Measurements from ENCODE around the gene NDUFV2.
"Not testable (repeated sequence)": the region's sequence is repeated elsewhere in the genome, so short reads cannot be mapped to it uniquely, and the experiment has no call there.

The NDUFV2 gene

DNA sequence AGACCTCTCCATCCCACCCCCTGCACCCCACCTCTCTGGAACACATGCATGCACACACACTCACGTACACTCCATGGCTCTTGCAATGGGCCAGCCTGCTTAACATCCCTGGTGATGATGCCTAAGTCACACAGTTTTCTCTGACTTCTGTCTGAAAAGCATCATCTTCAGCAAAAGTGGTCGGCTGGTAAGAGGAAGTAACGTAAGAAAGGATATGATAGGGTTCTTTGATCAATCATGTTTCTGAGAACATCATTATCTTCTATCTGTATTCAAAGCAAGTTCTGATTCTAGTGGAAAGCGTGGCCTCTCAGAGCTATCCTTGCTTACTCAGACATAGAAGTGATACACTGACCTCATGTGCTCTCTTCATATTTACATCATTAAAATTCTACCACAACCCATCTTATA, 11.4 kb upstream of the NDUFV2 start:
- no peak for FAIRE-seq

DNA sequence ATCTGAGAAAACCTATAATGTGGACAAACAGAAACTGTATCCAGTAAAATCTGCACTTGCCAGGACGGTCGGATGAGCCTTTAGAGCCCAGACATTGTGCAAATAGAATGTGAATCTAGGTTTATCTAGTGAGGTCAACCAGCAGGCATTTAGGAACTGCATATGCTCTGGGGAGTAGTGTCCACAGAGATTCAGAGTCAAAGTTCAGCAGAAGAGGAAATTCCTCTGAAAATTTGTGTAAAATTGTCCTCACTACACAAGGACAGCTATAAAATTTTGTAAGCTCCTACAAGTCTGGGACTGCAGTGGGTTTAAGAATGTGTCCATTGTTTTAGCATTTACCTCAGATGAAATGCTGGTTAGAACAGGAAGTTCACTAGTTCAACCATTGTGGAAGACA, 9.8 kb upstream of the NDUFV2 start:
- FAIRE-seq = no peak

DNA sequence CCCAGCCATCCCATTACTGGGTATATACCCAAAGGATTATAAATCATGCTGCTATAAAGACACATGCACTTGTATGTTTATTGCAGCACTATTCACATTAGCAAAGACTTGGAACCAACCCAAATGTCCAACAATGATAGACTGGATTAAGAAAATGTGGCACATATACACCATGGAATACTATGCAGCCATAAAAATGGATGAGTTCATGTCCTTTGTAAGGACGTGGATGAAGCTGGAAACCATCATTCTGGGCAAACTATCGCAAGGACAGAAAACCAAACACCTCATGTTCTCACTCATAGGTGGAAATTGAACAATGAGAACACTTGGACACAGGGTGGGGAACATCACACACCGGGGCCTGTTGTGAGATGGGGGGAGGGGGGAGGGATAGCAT, 9.4 kb upstream of the NDUFV2 start:
- FAIRE-seq = not testable (repeated sequence)

DNA sequence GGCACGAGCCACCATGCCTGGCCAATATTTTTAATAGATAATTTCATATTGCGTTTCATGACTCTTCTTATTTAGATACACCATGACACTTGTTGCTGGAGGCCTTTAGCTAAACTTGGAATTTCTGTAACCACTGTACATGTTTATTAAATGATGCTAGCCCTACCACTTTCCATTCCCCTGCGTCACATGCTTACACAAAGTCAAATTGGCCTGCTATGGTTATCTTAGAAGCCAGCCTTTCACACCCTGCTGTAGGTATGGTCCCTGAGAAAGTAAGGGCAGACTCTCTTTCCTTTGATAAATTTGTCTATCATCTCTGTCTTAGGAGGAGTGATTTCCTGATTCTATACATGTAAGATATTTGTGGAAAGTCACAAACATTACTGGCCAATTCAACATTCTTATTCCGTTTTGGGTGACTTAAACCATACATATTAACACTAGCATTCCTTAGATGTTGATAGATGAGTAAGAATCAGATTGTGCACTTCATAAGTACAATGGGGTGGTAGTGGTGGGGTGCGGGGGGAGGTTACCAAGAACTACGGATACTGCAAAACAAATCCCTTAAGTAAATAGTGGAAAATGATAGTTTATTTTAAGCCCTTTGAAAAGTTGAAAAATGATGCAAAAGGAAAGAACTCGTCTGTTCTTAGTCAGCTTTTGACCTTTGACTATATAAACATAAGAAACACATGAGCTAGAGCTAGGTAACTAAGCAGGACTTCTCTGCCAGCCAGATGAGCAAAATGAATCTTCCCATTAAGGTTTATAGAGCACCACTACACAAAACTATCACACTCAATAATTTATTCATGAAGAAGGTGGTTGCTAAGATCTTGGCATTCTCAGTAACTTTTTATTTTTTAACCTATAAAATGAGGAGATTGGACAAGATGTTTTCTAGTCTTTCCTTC, 7.9 kb upstream of the NDUFV2 start:
- no peak for FAIRE-seq

DNA sequence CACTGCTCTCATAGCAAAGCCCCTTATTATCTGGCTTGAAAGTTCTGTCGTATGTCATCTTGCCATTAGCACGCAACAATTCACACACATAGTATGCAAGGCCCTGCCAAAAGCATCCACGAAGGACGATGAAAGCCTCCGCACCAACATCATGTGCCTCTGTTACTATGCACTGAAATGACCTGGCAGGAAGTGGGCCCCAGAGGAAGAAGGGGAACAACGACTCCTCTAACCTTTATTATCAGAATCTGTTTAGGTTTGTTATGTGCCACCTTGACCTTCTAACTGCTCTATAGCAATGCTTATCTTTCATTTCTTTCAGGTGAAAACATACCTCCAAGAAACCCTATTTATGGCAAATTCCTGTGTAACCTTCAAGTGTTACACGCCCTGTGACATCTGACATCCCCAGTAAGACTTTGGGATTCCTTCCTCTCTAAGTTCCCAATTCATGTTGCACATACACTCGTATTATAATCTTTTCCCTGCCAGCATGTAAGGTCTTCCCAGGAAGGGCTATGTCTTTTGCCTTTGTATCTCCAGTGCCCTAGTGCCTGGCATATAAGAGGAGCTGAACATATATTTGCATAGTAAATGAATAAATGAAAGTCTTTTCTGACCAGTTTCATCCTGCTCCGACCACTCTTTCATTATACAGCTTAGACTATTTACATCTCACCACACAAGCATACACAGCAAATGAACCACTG, 7.0 kb upstream of the NDUFV2 start:
- FAIRE-seq = no peak

DNA sequence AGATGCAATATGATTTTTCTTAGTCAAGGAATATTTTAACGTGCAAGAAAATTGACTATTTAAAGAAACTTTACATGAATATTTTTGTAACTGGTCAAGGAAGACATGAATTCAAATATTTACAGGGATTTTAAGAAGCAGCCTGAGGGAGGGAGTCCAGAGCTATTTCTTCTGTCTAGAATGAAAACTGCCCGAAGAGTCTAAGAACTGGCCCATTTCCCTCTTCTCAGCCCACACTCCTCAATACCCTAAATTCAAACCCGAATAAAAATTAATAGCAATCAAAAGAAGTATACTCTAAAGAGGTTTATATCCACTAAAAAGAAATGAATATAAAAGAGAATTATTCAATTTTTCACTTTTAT, 6.5 kb upstream of the NDUFV2 start:
- FAIRE-seq = no peak

DNA sequence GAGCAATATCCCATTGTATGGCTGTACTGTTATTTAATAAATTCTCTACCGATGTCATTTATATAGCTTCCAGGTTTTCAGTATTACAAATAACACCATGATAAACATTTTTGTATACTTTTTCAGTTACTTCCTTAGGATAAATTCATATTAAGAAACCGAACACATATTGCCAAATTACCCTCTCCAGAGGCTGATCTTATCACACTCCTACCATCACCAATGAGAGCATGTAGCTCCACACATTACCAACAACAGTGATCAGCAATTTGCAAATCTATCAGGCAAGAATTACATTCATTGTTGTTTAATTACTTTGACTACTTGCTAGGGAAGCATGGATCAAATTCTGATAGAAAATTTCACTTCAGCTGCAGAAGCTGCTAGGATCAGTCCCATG, 5.8 kb upstream of the NDUFV2 start:
- no peak for FAIRE-seq

DNA sequence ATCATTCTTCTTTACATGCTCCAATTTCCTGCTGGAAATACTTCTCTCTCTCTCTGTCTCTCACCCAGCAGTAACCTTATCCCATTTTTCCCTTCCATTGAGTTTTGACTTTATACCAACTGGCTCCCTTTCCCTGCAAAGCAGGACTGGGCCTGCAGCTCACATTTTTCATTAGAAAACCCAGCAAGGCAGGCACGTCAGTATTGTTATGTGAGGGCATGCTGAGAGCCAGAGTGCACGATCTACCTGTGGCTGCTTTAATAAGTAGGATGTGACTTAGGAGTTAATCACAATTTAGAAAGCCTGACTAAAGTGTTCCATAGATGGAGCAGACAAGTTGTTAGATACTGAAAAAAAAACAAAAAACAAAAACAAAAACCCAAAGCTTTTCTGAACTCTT, 5.2 kb upstream of the NDUFV2 start:
- no peak for FAIRE-seq

DNA sequence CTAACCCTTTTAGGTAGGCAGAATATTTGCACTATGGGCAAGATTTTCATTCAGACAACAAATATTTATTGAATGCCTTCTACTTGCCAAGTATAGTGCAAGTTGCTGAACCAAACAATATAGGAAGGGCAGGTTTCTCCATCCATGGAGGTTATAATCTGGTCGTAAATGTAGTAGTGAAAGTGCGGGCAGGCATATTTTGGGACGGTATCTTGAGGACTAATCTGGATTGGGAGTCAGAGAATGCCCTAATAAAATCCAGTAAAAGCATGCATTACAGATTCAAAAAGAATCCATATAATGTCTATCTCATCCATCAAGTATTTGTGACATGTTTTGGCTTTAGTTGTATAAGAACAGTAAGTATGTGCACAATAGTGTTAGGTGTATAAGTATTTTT, 1.7 kb upstream of the NDUFV2 start:
- FAIRE-seq = no peak

DNA sequence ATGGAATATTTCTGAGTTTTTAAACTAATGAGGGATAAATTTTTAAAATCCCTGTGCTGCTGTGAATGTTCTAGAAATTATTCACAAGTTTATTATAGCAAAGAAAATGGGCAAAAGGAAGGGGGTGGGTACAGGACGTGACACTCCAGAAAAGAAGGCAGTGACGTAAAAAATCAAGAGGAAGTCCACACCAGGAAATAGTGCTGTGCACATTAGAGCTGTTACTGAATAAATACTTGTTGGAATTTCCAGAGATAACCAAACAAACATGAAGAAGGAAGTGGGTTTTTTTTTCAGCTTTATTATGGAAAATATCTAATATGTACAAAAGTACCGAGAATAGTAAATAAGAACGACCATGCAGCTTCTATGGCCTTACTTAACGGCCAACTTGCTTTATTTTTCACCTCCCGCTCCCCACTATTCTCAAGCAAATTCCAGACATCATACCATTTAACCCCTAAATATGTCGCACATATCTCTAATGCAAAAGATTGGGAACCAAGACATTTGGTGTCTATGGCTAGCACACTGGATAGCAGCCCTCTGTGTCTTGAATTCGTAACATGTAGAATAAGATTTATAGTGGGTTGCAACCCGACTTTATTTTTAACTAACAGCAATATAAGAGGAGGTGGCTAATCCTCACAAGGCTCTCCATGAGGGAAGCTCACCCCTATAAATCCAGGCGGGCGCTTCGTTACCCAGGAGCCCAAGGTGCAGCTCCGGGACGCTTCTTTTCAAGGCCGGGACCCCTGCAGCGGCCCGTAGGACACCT, 580 bp upstream of the NDUFV2 start:
- no peak for FAIRE-seq

DNA sequence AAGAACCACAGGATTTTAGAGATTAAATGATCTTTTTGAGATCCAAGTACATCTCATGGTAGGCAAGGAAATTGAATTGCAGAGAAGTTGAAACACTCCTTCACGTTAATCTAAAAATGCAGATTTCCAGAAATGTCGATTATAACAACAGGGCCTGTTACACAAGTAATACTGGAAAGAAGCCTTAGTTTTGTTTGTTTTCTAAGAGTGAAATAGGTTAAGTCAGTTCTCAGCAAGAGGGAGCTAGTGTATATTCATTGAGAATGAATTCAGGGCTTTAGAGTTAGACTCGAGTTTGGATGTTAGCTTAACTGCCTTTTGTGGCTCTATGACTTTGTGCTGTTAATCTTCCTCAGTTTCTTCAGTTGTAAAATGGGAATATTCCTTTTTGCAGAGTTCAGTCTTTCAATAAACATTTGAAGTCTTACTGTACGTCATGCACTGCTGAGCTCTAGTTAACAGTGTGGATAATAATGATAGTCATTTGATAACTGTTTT, 926 bp downstream of the NDUFV2 start:
- FAIRE-seq = no peak

DNA sequence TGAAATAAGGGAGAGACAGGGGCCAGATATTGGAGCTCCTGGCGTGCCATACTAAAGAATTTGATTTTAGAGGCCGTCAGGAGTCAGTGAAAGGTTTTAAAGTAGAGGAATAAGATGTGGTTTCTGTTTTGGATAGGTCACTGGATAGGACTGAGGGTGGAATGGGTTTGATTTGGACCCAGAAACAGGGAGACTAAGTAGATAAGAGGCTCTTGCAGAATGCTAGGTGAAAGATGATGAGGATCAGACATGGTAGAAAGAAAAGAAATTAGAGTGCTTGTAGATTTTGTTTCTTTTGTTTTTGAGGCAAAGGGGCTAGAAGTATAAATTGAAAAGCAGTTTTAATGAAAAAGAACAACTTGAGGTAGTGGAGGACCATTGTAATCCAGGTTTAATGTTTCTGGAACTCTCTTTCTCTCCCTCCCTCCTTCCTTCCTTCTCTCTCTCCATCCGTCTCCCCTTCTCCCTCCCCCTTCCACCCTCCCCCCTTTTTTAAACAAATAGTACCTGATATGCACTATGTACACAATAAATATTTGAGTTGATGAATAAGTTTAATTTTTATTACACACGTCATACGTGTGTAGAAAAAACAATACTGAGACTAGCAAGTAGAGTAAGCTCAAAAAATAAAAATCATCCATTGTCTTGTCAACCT, 1.9 kb downstream of the NDUFV2 start:
- no peak for FAIRE-seq

DNA sequence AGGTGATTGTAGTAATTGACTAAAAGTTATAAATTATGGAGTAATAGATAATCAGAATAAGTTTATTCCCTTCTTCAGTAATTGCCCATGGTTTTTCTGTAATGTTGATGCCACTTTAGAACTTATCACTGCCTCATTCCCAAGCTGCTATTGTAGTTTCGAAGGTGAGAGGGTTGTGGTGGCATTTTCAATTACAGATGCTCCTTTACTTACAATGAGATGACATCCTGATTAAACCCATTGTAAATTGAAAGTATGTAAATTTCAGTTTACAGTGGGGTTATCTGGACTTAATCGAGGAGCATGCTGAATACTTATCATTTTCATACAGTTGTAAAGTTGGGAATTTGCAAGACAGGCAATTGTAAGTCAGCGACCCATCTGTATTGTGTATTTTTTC, 2.9 kb downstream of the NDUFV2 start:
- FAIRE-seq = no peak

DNA sequence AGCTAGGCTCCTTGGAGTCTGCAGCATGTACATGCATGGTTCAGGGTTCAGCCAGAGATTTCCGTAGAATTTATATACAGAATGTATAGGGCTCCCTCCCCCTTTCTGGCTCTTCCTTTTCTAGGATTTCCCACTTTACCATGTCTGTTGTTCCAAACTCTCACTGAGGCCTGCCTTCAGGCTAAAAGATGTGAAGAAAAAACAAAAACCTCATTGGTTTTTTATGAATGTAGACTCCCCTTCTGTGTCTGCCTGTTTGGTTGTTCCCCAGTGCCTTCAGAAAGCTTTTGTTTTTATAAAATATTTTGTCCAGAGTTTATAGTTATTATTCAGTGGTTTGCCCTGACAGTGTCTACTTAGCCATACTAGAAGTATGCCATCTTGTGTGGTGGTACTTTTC, 3.6 kb downstream of the NDUFV2 start:
- no peak for FAIRE-seq

DNA sequence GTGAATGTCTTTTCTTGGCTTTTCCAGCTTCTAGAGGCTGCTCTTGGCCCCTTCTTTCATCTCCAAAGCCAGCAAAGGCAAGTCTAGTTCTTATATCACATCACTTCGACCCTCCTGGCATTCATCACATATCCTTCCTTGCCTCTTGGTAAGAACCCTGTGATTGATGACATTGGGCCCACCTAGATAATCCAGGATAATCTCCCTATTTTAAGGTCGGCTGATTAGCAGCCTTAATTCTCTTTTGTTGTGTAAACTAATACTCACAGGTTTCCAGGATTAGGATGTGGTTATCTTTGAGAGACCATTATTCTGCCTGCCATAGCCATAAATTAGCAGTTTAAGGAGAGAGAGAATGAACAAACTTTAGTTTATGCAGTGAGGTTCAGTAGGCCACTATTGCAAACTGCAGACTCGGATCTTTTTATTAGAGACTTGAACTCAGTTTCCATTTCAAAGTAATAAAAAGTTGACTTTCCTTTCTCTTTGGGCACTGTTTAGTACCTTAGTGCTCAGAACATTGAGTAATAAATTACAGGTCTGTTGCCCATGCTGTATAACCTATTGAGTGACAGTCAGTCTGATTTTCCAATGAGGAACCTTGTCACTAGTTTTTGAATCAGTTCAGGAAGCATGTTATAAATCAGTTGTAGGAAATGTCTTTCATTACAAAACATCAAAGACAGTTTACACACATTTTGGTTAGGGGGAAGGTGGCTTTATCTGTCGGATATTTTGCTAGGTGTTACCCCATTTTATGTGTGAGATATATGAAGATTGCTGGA, 4.5 kb downstream of the NDUFV2 start:
- FAIRE-seq = no peak

DNA sequence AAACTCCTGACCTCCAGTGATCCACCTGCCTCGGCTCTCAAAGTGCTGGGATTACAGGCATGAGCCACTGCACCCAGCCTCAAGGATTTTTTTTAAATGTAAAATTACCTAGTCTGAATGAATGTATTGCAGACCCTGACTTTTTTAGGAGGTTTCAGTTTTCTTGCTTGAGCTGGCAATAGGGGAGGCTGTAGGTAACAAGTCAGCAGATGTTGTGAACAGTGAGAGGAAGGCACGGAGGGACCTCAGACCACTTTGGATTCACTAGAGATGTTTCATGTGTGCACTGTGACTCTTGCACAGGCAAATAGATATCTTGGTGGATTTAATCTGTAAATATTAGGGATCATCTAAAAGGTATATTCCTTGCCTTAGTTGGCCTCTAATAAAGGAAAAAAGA, 6.4 kb downstream of the NDUFV2 start:
- no peak for FAIRE-seq

DNA sequence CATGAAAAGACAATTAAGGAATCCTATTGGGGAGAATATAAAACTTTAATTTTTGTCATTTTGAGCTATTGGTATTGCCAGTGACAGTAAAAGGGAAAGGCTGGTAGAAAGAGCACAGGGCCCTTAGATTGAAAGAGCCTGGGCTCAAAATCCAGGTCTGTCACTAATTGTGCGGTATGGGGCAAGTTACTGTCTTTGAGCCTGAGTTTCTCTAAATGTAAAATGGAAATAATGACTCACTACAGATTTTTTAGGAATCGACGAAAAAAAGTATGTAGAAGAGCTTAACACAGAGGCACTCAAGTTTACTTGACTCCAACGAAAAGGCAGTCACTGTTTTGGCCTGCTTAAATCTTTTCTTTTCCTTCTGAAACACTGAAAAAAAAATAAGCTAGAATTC, 7.0 kb downstream of the NDUFV2 start:
- no peak for FAIRE-seq

DNA sequence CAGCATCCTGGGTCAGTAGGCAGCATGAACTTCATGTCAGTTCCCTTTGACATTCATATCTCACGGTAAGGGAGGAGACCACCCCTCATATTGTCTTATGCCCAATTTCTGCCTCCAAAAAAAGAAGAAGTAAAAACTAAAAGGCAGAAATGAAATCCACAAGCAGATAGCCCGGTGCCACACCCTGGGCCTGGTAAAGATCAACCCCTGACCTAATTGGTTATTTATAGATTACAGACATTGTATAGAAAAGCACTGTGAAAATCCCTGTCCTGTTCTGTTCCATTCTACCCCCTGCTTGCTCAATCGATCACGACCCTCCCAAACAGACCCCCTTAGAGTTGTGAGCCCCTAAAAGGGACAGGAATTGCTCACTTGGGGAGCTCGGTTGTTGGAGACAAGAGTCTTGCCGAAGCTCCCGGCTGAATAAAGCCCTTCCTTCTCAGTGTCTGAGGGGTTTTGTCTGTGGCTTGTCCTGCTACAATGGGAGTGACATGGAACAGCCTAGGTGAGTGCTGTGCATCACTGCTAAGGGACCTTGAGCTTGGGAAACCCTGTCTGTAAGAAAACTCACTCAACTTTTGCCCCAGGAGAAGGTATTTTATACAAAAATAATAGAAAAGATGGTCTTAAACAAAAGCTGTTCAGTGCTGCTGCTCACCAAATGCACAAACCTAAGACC, 11.1 kb downstream of the NDUFV2 start:
- no peak for FAIRE-seq

DNA sequence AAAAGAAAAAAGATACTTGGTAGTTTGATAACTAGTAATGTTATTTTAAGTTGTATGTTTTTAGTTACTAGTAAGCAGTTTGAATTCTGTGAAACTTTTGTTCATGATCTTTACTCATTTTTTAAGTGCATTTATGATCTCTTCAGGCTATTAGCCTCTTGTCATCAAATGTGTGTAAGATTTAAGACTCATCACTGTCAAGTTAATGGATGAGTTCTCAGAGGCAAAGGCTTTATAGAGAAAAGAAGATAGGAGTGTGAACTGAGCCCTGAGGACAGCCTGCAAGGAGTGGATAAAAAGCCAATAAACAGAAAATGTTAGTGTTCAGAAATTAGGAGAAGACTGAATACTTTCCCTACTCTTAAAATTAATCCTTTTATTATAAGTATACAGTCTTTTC, 13.5 kb downstream of the NDUFV2 start:
- peak; percentile 50 for FAIRE-seq

DNA sequence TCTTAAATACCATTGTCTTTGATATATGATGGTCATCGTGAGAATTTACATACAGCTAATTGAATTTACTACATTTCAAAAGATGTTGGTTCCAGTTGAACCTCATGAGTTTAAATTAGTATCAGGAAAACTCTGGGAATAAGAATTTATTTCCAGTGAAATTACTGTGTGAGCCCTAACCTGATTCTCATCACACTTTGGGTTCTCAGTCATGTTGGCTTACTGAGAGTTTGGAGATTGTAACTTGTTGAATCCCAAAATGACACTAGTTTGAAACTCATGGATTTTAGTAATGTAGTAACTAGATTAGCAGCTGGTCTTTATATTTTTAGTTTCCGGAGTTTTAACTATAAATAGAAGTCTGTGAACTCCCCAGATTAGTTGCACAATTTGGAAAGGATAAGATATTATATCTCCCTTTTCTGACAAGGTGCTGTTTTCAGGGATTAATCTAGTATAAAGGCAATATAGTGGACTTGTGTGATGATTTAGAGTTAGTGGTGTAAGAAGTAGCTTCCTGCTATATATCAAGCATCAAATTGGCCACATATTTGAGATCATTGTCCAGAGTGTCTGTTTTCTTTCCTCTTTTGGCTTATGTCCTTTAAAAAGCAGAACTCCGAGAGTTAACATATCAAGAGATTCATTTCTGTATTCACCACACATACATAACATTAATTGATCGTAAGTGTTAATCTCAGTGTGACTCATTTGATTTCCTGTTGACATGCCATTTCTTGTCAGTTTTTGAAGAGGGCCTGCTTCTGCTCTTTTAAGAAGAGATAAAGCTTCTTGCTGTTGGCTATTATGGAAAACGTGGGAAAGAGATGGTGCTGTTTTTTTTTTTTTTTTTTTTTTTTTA, 15.7 kb downstream of the NDUFV2 start:
- FAIRE-seq = peak; percentile 47

Data from G401.6 (cell line).